ENCODE data around the gene HOXC6. TPM values are rescaled to one million over a fixed set of nuclear protein-coding genes. Genes with fewer than 3 reads are reported as not detected.
A peak's percentile ranks its signal among the peaks of the same experiment; 100 is the strongest.

The HOXC6 gene
- total and polyA plus RNA-seq, 8 donors, result 0.14 to 0.41 (median 0.28) TPM; not detected in 2

- Histone ChIP-seq H3K27ac (no peak overlapping the region), H3K4me3 (no peak overlapping the region), H3K9me3 (no peaks in the 10 kb centered on the region), H3K36me3 (no peaks in the 10 kb centered on the region), H3K27me3 (peaks cover 3 to 89% (median 12%) of the 10 kb centered on the region in 4 donors), H3K4me1 (peaks cover 0 to 21% (median 18%) of the 10 kb centered on the region in 3 donors)
- intact Hi-C loops (cut with DNase I), result no loop called here
- no peak for TF ChIP-seq CTCF (IDR thresholded peaks at IDR 0.05)
- DNase-seq (no peak), FAIRE-seq (no peak), ATAC-seq (no peak)
- WGBS, 2 donors, result 4 to 6% methylated on average over 8 of the region's 8 CpGs
Observed at GRCh38 chr12:53991077-53991460, 37.2 kb upstream of the HOXC6 start.

- Histone ChIP-seq H3K27ac (no peak overlapping the region), H3K36me3 (no peaks in the 10 kb centered on the region), H3K4me1 (peaks cover 0 to 16% (median 16%) of the 10 kb centered on the region in 3 donors), H3K9me3 (no peaks in the 10 kb centered on the region), H3K4me3 (no peak overlapping the region), H3K27me3 (peaks cover 4 to 90% (median 14%) of the 10 kb centered on the region in 4 donors)
- WGBS, 2 donors, result 41 to 44% methylated on average over 7 of the region's 7 CpGs
- DNase-seq (no peak), ATAC-seq (no peak), FAIRE-seq (no peak)
- TF ChIP-seq CTCF (IDR thresholded peaks at IDR 0.05), result no peak
- intact Hi-C loops (cut with DNase I), result no loop called here
Observed at GRCh38 chr12:53992377-53992889, 35.8 kb upstream of the HOXC6 start.

- DNase-seq (no peak), ATAC-seq (no peak), FAIRE-seq (no peak)
- Histone ChIP-seq H3K27ac (no peak overlapping the region), H3K36me3 (no peaks in the 10 kb centered on the region), H3K4me3 (no peak overlapping the region), H3K27me3 (peaks cover 4 to 91% (median 14%) of the 10 kb centered on the region in 4 donors), H3K9me3 (no peaks in the 10 kb centered on the region), H3K4me1 (peaks cover 0 to 16% (median 16%) of the 10 kb centered on the region in 3 donors)
- TF ChIP-seq CTCF (IDR thresholded peaks at IDR 0.05), result no peak
- intact Hi-C loops (cut with DNase I), result no loop called here
- 41 to 42% methylated on average over 18 of the region's 18 CpGs for WGBS, 2 donors
Observed at GRCh38 chr12:53993162-53994008, 34.9 kb upstream of the HOXC6 start.

GRCh38 chr12:53994009-53994263 lies 34.3 kb upstream of the HOXC6 start:
- peak in 1 of 4 donors; percentile 6 for ATAC-seq
- Histone ChIP-seq H3K27me3 (peaks cover 3 to 85% (median 11%) of the 10 kb centered on the region in 4 donors), H3K9me3 (no peaks in the 10 kb centered on the region), H3K27ac (no peak overlapping the region), H3K36me3 (no peaks in the 10 kb centered on the region), H3K4me3 (no peak overlapping the region), H3K4me1 (peaks cover 0 to 16% (median 16%) of the 10 kb centered on the region in 3 donors)
- DNase-seq, result no peak
- 10 to 11% methylated on average over 19 of the region's 19 CpGs for WGBS, 2 donors
- FAIRE-seq, result no peak
- no peak for TF ChIP-seq CTCF (IDR thresholded peaks at IDR 0.05)
- intact Hi-C loops (cut with DNase I), result no loop called here
